PC-3 (cell line): ENCODE measurements around the gene MIAT. TPM values are rescaled to one million over a fixed set of nuclear protein-coding genes. Genes with fewer than 3 reads are reported as not detected.

Experiments used
- ATAC-seq: fragments of 200-7000 bp; cut with Tn5 transposase; 2 replicates; pipeline ENCODE4 v1.9.1; 2020; ENCODE audit warnings: mild to moderate bottlenecking, moderate library complexity
- BruUV-seq: library from RNA; stranded (reverse); fragments of 400-500 nt; replicated peaks from 2 replicates; lab custom pipeline; 2021; lab: Mats Ljungman, UMichigan
- CTCF ChIA-PET: fragments of 300-600 bp; sonication (Branson Sonifier 250); formaldehyde crosslinking; loops from one replicate; lab custom pipeline; 2022; ENCODE audit warnings: antibody characterized with exemption; lab: Charles Lee
- POLR2A ChIA-PET: fragments of 300-600 bp; sonication (Branson Sonifier 250); formaldehyde crosslinking; loops from one replicate; lab custom pipeline; 2022; ENCODE audit warnings: antibody characterized with exemption; ENCODE audit not compliant: unreplicated experiment; lab: Charles Lee
- DNase-seq: peaks from one replicate; pipeline ENCODE4 v3.0.0-alpha.2; 2015
- H2AFZ ChIP-seq: fragments of 300-600 bp; sonication (generic); 2 replicates; pipeline ENCODE4 v1.6.0; 2016; ENCODE audit warnings: antibody characterized with exemption, low read length
- H3F3A ChIP-seq: fragments of 300-600 bp; sonication (generic); one replicate; pipeline ENCODE4 v1.6.0; 2017; ENCODE audit warnings: antibody characterized with exemption, low read length, control low read depth, mild to moderate bottlenecking; ENCODE audit not compliant: unreplicated experiment
- H3K27ac ChIP-seq: fragments of 300-600 bp; sonication (generic); 2 replicates; pipeline ENCODE4 v1.5.1; 2016; ENCODE audit warnings: mild to moderate bottlenecking, low read length
- H3K27me3 ChIP-seq: fragments of 300-600 bp; sonication (generic); 2 replicates; pipeline ENCODE4 v1.6.1; 2016; ENCODE audit warnings: low read length, mixed read lengths
- H3K36me3 ChIP-seq: fragments of 300-600 bp; sonication (generic); 2 replicates; pipeline ENCODE4 v1.6.1; 2016; ENCODE audit warnings: low read depth, mixed run types, low read length, mixed read lengths
- H3K4me1 ChIP-seq: fragments of 300-600 bp; sonication (generic); 2 replicates; pipeline ENCODE4 v1.5.1; 2016; ENCODE audit warnings: low read length; ENCODE audit not compliant: insufficient read depth
- H3K4me2 ChIP-seq: fragments of 300-600 bp; sonication (generic); 2 replicates; pipeline ENCODE4 v1.6.0; 2016; ENCODE audit warnings: low read length
- H3K4me3 ChIP-seq: fragments of 300-600 bp; sonication (generic); 2 replicates; pipeline ENCODE4 v1.5.1; 2016; ENCODE audit warnings: mild to moderate bottlenecking, low read length, mixed read lengths
- H3K79me2 ChIP-seq: fragments of 300-600 bp; sonication (generic); 2 replicates; pipeline ENCODE4 v1.6.1; 2017; ENCODE audit warnings: low read length, mixed read lengths
- H3K9ac ChIP-seq: fragments of 300-600 bp; sonication (generic); 2 replicates; pipeline ENCODE4 v1.6.0; 2016; ENCODE audit warnings: mild to moderate bottlenecking, low read length
- H3K9me2 ChIP-seq: fragments of 300-600 bp; sonication (generic); replicated peaks from 2 replicates; pipeline ENCODE4 v1.6.1; 2016; ENCODE audit warnings: mixed run types, low read length, mixed read lengths
- H3K9me3 ChIP-seq: fragments of 300-600 bp; sonication (generic); 2 replicates; pipeline ENCODE4 v1.6.1; 2016; ENCODE audit warnings: low read length, mixed read lengths
- H4K20me1 ChIP-seq: fragments of 300-600 bp; sonication (generic); 2 replicates; pipeline ENCODE4 v1.6.1; 2016; ENCODE audit warnings: low read length, mixed read lengths
- EZH2 ChIP-seq: fragments of 300-600 bp; sonication (generic); IDR thresholded peaks from one replicate; pipeline ENCODE4 v1.6.1; 2017; ENCODE audit warnings: antibody characterized with exemption, mild to moderate bottlenecking, low read length; ENCODE audit not compliant: unreplicated experiment
- EZH2phosphoT487 ChIP-seq: fragments of 300-600 bp; sonication (generic); IDR thresholded peaks from 2 replicates; pipeline ENCODE4 v1.6.1; 2018; ENCODE audit warnings: mild to moderate bottlenecking, antibody characterized with exemption, low read length, borderline replicate concordance
- intact Hi-C: fragments of 100-400 bp; cut with micrococcal nuclease; formaldehyde crosslinking; loops from 2 replicates; pipeline ENCODE4 v1.9.0; 2023
- total RNA-seq: library from RNA; depleted of rRNA; stranded (reverse); fragments of >200 nt; gene quantifications from 2 replicates; pipeline ENCODE4 v1.2.3, GENCODE V29; 2014
- TF ChIP-seq, protein P1 (sequence below): fragments of 300-600 bp; sonication (generic); conservative IDR thresholded peaks from 2 replicates; pipeline ENCODE4 v1.5.1; 2017; ENCODE audit warnings: antibody characterized with exemption, low read depth, mild to moderate bottlenecking, low read length

The MIAT gene
- total RNA-seq, 1 experiment from 2014 or later: 0.15 TPM

GRCh38 chr22:26646158-26646557, 11.2 kb upstream of the MIAT start:
- Histone ChIP-seq H4K20me1 (no peaks in the 10 kb centered on the region), H3K4me3 (no peak overlapping the region), H3F3A (no peaks in the 10 kb centered on the region), H2AFZ (no peak overlapping the region), H3K36me3 (no peaks in the 10 kb centered on the region), H3K4me1 (0 out of 2 replicates have a peak, but pooled peaks cover 6% of the 10 kb centered on the region), H3K27me3 (peaks cover 40% of the 10 kb centered on the region), H3K4me2 (no peak overlapping the region), H3K9me3 (no peaks in the 10 kb centered on the region), H3K9me2 (no peaks in the 10 kb centered on the region), H3K27ac (no peak overlapping the region), H3K79me2 (no peaks in the 10 kb centered on the region), H3K9ac (no peak overlapping the region)
- ChIA-PET POLR2A (no interaction called here), CTCF (no interaction called here)
- no TSS peak for BruUV-seq
- DNase-seq (no peak), ATAC-seq (no peak)
- TF ChIP-seq EZH2phosphoT487 (no peak), EZH2 (no peak)
- TF ChIP-seq, protein P1, sequence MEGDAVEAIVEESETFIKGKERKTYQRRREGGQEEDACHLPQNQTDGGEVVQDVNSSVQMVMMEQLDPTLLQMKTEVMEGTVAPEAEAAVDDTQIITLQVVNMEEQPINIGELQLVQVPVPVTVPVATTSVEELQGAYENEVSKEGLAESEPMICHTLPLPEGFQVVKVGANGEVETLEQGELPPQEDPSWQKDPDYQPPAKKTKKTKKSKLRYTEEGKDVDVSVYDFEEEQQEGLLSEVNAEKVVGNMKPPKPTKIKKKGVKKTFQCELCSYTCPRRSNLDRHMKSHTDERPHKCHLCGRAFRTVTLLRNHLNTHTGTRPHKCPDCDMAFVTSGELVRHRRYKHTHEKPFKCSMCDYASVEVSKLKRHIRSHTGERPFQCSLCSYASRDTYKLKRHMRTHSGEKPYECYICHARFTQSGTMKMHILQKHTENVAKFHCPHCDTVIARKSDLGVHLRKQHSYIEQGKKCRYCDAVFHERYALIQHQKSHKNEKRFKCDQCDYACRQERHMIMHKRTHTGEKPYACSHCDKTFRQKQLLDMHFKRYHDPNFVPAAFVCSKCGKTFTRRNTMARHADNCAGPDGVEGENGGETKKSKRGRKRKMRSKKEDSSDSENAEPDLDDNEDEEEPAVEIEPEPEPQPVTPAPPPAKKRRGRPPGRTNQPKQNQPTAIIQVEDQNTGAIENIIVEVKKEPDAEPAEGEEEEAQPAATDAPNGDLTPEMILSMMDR: no peak
- intact Hi-C loops: no loop called here

DNA sequence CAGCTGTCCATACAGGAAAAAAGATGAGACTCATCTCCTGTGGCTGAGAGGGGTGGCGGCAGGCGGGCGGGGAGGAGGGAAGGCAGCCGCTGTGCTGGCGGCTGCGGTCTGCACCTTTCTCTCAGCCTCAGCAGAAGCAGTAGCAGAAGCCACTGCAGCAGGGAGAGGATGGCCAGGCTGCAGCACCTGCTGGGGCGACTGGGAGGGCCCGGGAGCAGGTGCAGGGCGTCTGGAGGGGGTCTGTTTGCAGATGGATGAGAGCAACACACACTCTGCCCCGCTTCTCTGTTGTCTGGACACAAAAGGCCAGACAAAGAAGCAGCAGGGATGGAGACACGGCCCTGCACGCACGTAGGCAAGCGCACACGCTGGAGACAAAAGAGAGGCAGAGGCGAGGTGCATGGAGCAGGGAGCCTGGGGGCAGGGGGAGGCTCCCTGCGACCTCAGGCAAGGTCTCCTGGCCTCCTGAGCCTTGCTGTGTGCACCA, 9.3 kb upstream of the MIAT start:
- ATAC-seq (no peak), DNase-seq (no peak)
- H3K4me2 ChIP-seq: no peak overlapping the region
- H3K9me3 ChIP-seq: no peaks in the 10 kb centered on the region
- H3K4me1 ChIP-seq: 0 out of 2 replicates have a peak, but pooled peaks cover 6% of the 10 kb centered on the region
- H3K27ac ChIP-seq: no peak overlapping the region
- H3F3A ChIP-seq: no peaks in the 10 kb centered on the region
- CTCF ChIA-PET: interaction anchor here (0.7 kb wide), 1 partner anchor 218 kb away, joined by 5 read pairs; no protein-coding TSS in a partner anchor
- POLR2A ChIA-PET: no interaction called here
- no peak overlapping the region for H3K4me3 ChIP-seq
- H3K27me3 ChIP-seq: peaks cover 57% of the 10 kb centered on the region
- intact Hi-C loops: no loop called here
- H3K9me2 ChIP-seq: no peaks in the 10 kb centered on the region
- TF ChIP-seq EZH2: no peak
- no peak for TF ChIP-seq EZH2phosphoT487
- TF ChIP-seq, protein P1: no peak
- no peaks in the 10 kb centered on the region for H3K36me3 ChIP-seq
- no peaks in the 10 kb centered on the region for H4K20me1 ChIP-seq
- no peak overlapping the region for H2AFZ ChIP-seq
- H3K9ac ChIP-seq: no peak overlapping the region
- H3K79me2 ChIP-seq: no peaks in the 10 kb centered on the region
- BruUV-seq: no TSS peak

DNA sequence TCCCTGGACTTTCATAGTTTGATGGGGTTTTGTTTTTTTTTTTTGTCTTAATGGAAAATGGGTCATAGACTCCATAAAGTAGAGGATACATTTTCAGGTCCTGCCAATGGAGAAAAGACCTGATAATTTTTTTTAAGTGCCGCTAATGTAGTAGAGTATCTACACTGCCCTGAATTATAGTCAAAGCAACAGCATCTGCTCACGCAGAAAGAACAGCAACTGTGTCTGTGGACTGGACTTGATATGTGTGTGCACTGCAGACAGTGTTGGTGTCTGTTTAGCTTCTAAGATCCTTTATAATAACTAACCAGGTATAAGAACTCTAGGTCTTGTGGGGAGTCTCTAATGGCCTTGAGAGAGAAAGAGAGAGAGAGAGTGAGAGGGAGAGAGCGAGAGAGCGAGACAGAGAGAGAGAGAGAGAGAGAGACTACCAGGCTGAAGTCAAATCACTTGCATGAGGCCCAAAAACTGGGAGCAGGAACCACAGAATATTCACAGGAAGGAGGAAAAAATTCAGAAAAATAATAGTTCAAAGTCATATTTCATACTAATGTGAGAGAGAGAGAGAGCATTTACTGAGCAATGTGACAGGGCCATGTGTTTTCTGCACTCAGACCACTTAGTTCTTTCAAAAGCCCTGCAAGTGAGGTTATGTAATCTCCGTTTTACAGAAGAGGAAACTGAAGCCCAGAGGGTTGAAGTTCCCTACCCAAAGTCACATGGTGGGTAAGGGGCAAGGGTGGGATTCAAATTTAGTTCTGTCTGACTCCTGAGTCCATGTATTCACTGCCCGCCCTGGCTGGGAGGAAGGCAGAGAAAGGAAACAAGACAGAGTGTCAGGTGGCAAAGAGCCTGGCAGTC, 8.6 kb upstream of the MIAT start:
- POLR2A ChIA-PET: no interaction called here
- Histone ChIP-seq H3K27me3 (peaks cover 62% of the 10 kb centered on the region), H3K4me1 (0 out of 2 replicates have a peak, but pooled peaks cover 6% of the 10 kb centered on the region), H3K4me2 (no peak overlapping the region), H2AFZ (no peak overlapping the region), H3K9me2 (no peaks in the 10 kb centered on the region), H3K79me2 (no peaks in the 10 kb centered on the region), H3K4me3 (no peak overlapping the region), H4K20me1 (no peaks in the 10 kb centered on the region), H3F3A (no peaks in the 10 kb centered on the region), H3K36me3 (no peaks in the 10 kb centered on the region), H3K27ac (no peak overlapping the region), H3K9me3 (no peaks in the 10 kb centered on the region), H3K9ac (no peak overlapping the region)
- intact Hi-C loops: no loop called here
- no peak for TF ChIP-seq EZH2phosphoT487
- no peak for TF ChIP-seq EZH2
- TF ChIP-seq, protein P1: no peak
- BruUV-seq: no TSS peak
- DNase-seq (no peak), ATAC-seq (no peak)
- CTCF ChIA-PET: no interaction called here
